CD14-positive monocyte (primary cell): Measurements from ENCODE around the gene LETMD1. TPM values are rescaled to one million over a fixed set of nuclear protein-coding genes. Genes with fewer than 3 reads are reported as not detected.

Source experiments
- DNase-seq, 3 donors: peaks; one replicate each; pipeline ENCODE4 v3.0.0-alpha.2; 2011 to 2022
- H2AFZ ChIP-seq: 2 replicates; pipeline ENCODE4 v1.6.0; 2012; ENCODE audit warnings: mild to moderate bottlenecking, low read depth, low read length, inconsistent platforms; ENCODE audit not compliant: insufficient read depth, poor library complexity, severe bottlenecking
- H3K27ac ChIP-seq, 2 donors: 1 replicate in 1 of 2; 2 replicates in 1 of 2; pipeline ENCODE4 v1.5.1; 2012 to 2013; ENCODE audit warnings: low read length in 2 of 2, control low read depth in 1 of 2, inconsistent platforms in 1 of 2, low read depth in 1 of 2, mild to moderate bottlenecking in 1 of 2
- H3K27me3 ChIP-seq, 2 donors: one replicate each; pipeline versions ENCODE4 v1.6.0 to v1.6.1; 2011 to 2013; ENCODE audit warnings: low read length in 2 of 2; ENCODE audit not compliant: control insufficient read depth in 2 of 2, insufficient read depth in 2 of 2
- H3K36me3 ChIP-seq, 2 donors: replicated peaks in 1 of 2; 1 replicate in 1 of 2; 2 replicates in 1 of 2; pipeline versions ENCODE4 v1.5.1 to v1.6.1; 2012 to 2013; ENCODE audit warnings: low read length in 2 of 2, control low read depth in 1 of 2, inconsistent platforms in 1 of 2, mild to moderate bottlenecking in 1 of 2; ENCODE audit not compliant: insufficient read depth in 2 of 2, control insufficient read depth in 1 of 2
- H3K4me1 ChIP-seq, 2 donors: 1 replicate in 1 of 2; 2 replicates in 1 of 2; pipeline versions ENCODE4 v1.5.1 to v1.6.1; 2012 to 2013; ENCODE audit warnings: low read length in 2 of 2, control low read depth in 1 of 2, inconsistent platforms in 1 of 2, mild to moderate bottlenecking in 1 of 2, moderate library complexity in 1 of 2; ENCODE audit not compliant: insufficient read depth in 2 of 2, control insufficient read depth in 1 of 2
- H3K4me2 ChIP-seq: replicated peaks from 2 replicates; pipeline ENCODE3; 2012; ENCODE audit warnings: low read length, moderate library complexity, mild to moderate bottlenecking; ENCODE audit not compliant: poor library complexity, severe bottlenecking; ENCODE audit errors: extremely low read depth
- H3K4me3 ChIP-seq, 3 experiments: fragments of 200-600 bp in 1 of 3; sonication (generic) in 1 of 3; replicated peaks in 1 of 3; 1 replicate in 2 of 3; 2 replicates in 1 of 3; pipeline ENCODE4 v1.5.1; 2011 to 2013; ENCODE audit warnings: low read length in 3 of 3, mild to moderate bottlenecking in 3 of 3, control low read depth in 2 of 3, low read depth in 2 of 3, inconsistent platforms in 1 of 3, moderate library complexity in 1 of 3
- H3K79me2 ChIP-seq: 2 replicates; pipeline ENCODE4 v1.6.0; 2012; ENCODE audit warnings: mild to moderate bottlenecking, control low read depth, inconsistent platforms, low read length, moderate library complexity; ENCODE audit not compliant: insufficient read depth
- H3K9ac ChIP-seq: 2 replicates; pipeline ENCODE4 v1.6.0; 2017; ENCODE audit warnings: low read length, mild to moderate bottlenecking; ENCODE audit not compliant: insufficient read depth, poor library complexity, severe bottlenecking
- H3K9me3 ChIP-seq, 2 donors: replicated peaks in 1 of 2; 1 replicate in 1 of 2; 2 replicates in 1 of 2; pipeline versions ENCODE4 v1.5.1 to v1.6.1; 2012 to 2013; ENCODE audit warnings: low read length in 2 of 2, control low read depth in 1 of 2; ENCODE audit not compliant: control insufficient read depth in 1 of 2, insufficient read depth in 1 of 2
- H4K20me1 ChIP-seq: 2 replicates; pipeline ENCODE4 v1.6.0; 2012; ENCODE audit warnings: mild to moderate bottlenecking, low read length, control low read depth, moderate library complexity; ENCODE audit not compliant: insufficient read depth
- H3K27ac Mint-ChIP-seq, 7 donors: one replicate each; pipeline ENCODE4 v1.8.0; 2020; ENCODE audit warnings: mild to moderate bottlenecking in 7 of 7, mixed read lengths in 7 of 7, moderate library complexity in 6 of 7, inconsistent platforms in 2 of 7
- H3K27me3 Mint-ChIP-seq, 3 donors: one replicate each; pipeline ENCODE4 v1.8.0; 2021 to 2022; ENCODE audit warnings: low read depth in 3 of 3, mild to moderate bottlenecking in 3 of 3, mixed read lengths in 3 of 3, moderate library complexity in 3 of 3, inconsistent platforms in 1 of 3
- H3K36me3 Mint-ChIP-seq, 2 donors: one replicate each; pipeline ENCODE4 v1.8.0; 2020; ENCODE audit warnings: mixed read lengths in 2 of 2, inconsistent platforms in 1 of 2, mild to moderate bottlenecking in 1 of 2
- H3K4me1 Mint-ChIP-seq: one replicate; pipeline ENCODE4 v1.8.0; 2020; ENCODE audit warnings: mild to moderate bottlenecking, mixed read lengths
- H3K4me3 Mint-ChIP-seq, 2 donors: one replicate each; pipeline ENCODE4 v1.8.0; 2020; ENCODE audit warnings: mild to moderate bottlenecking in 2 of 2, mixed read lengths in 2 of 2, moderate library complexity in 1 of 2
- H3K9me3 Mint-ChIP-seq, 7 donors: one replicate each; pipeline ENCODE4 v1.8.0; 2020 to 2022; ENCODE audit warnings: mixed read lengths in 7 of 7, mild to moderate bottlenecking in 6 of 7, moderate library complexity in 6 of 7, inconsistent platforms in 2 of 7
- CTCF ChIP-seq: fragments of 200-600 bp; IDR thresholded peaks from one replicate; pipeline ENCODE4 v1.8.0; 2022; ENCODE audit warnings: antibody characterized with exemption, mild to moderate bottlenecking
- WGBS: methylation state at CpG from one replicate; pipeline ENCODE4 v1.1.5; 2013; ENCODE audit warnings: missing lambda C conversion rate; ENCODE audit not compliant: insufficient coverage; 5-methylcytosine and 5-hydroxymethylcytosine counted together
- intact Hi-C, 2 donors: fragments of 100-400 bp; cut with micrococcal nuclease; formaldehyde crosslinking; loops; one replicate each; pipeline versions ENCODE4 v1.15.0 to v1.15.1; 2023
- polyA plus RNA-seq, 3 donors: library from polyadenylated mRNA; depleted of rRNA in 1 of 3; unstranded in 2 of 3; stranded (reverse) in 1 of 3; fragments of 300-500 nt in 2 of 3; fragments of >200 nt in 1 of 3; fragmentation: Illumina TruSeq in 2 of 3; gene quantifications; 1 replicate in 2 of 3; 2 replicates in 1 of 3; pipeline ENCODE4 v1.2.3, GENCODE V29; 2012 to 2021

The LETMD1 gene
- polyA plus RNA-seq, 3 donors: 13.2 to 95.6 (median 16.8) TPM

GRCh38 chr12:51085757-51086156 is 37.6 kb downstream of the LETMD1 start:
- H3K9ac ChIP-seq: no peak overlapping the region
- no peaks in the 10 kb centered on the region for H3K27me3 Mint-ChIP-seq
- no peak for TF ChIP-seq CTCF
- H3K4me1 Mint-ChIP-seq: peaks cover 33% of the 10 kb centered on the region
- peak overlapping the region in 2 of 7 donors; percentile 11 to 40 for H3K27ac Mint-ChIP-seq
- intact Hi-C loops: loop anchor here (10.0 kb wide), 2 partner anchors 159 to 321 kb away; partner anchors contain the start of gene ATF1 (in 1 of the 2)
- peaks cover 12 to 20% of the 10 kb centered on the region in 2 donors for H3K36me3 Mint-ChIP-seq
- no peak overlapping the region for H3K4me3 Mint-ChIP-seq
- H3K27ac ChIP-seq: peak overlapping the region in 1 of 2 donors; percentile 0
- H4K20me1 ChIP-seq: peaks cover 2% of the 10 kb centered on the region
- peak; percentile 6 to 39 (median 26) for DNase-seq
- no peak overlapping the region for H2AFZ ChIP-seq
- WGBS: no CpG with 5 or more reads among the region's 3 CpGs
- H3K9me3 ChIP-seq: no peaks in the 10 kb centered on the region
- peaks cover 0 to 6% of the 10 kb centered on the region in 2 donors for H3K36me3 ChIP-seq
- peaks cover 16% of the 10 kb centered on the region for H3K79me2 ChIP-seq
- no peak overlapping the region for H3K4me3 ChIP-seq
- no peaks in the 10 kb centered on the region for H3K9me3 Mint-ChIP-seq
- H3K4me1 ChIP-seq: peaks cover 26 to 38% of the 10 kb centered on the region in 2 donors
- no peak overlapping the region for H3K4me2 ChIP-seq
- no peaks in the 10 kb centered on the region for H3K27me3 ChIP-seq

- Histone ChIP-seq H3K4me1 (peaks cover 25 to 34% of the 10 kb centered on the region in 2 donors), H3K9me3 (no peaks in the 10 kb centered on the region), H3K27me3 (no peaks in the 10 kb centered on the region), H4K20me1 (peaks cover 2% of the 10 kb centered on the region), H3K4me3 (no peak overlapping the region), H3K27ac (no peak overlapping the region), H2AFZ (no peak overlapping the region), H3K79me2 (peaks cover 12% of the 10 kb centered on the region), H3K36me3 (peaks cover 4 to 18% of the 10 kb centered on the region in 2 donors), H3K4me2 (no peak overlapping the region), H3K9ac (no peak overlapping the region)
- intact Hi-C loops: loop anchor here (10.0 kb wide), 2 partner anchors 158 to 322 kb away; partner anchors contain the start of gene ATF1 (in 1 of the 2)
- no peak for TF ChIP-seq CTCF
- Mint-ChIP-seq H3K4me1 (peaks cover 31% of the 10 kb centered on the region), H3K27me3 (no peaks in the 10 kb centered on the region), H3K27ac (peak overlapping the region in 2 of 7 donors; percentile 26 to 83), H3K36me3 (peaks cover 20% of the 10 kb centered on the region in 2 donors), H3K4me3 (no peak overlapping the region), H3K9me3 (no peaks in the 10 kb centered on the region)
- 83% methylated on average over 6 of the region's 10 CpGs for WGBS
- no peak for DNase-seq
These were observed 38.8 kb downstream of the LETMD1 start for GRCh38 chr12:51086933-51087332.
